SK-N-SH (cell line): ENCODE measurements around the gene PLSCR2. TPM values are rescaled to one million over a fixed set of nuclear protein-coding genes. Genes with fewer than 3 reads are reported as not detected.

Experiments used
- CTCF ChIA-PET: fragments of 300-600, 350-600 bp; formaldehyde crosslinking; extraction: SDS; loops from one replicate; lab custom pipeline; 2021; lab: Yijun Ruan, JAX
- POLR2A ChIA-PET: fragments of 350-600 bp; sonication (Branson Sonifier 250); formaldehyde crosslinking; extraction: SDS; loops from one replicate; lab custom pipeline; 2020; ENCODE audit warnings: antibody characterized with exemption, inconsistent platforms; lab: Yijun Ruan, JAX
- DNase-seq: peaks from one replicate; pipeline ENCODE4 v3.0.0; 2012
- H2AFZ ChIP-seq: fragments of 200-600 bp; sonication (generic); 2 replicates; pipeline ENCODE4 v1.8.1; 2016; ENCODE audit warnings: antibody characterized with exemption, mild to moderate bottlenecking, low read depth
- H3F3A ChIP-seq: fragments of 200-600 bp; sonication (generic); replicated peaks from 2 replicates; pipeline ENCODE3; 2016; ENCODE audit warnings: antibody characterized with exemption, mild to moderate bottlenecking; ENCODE audit not compliant: insufficient read depth
- H3K27ac ChIP-seq, 2 experiments: fragments of 200-500 bp in 1 of 2; fragments of 200-600 bp in 1 of 2; sonication (Bioruptor generic) in 1 of 2; sonication (generic), shearing (Covaris generic) in 1 of 2; 2 replicates each; pipeline versions ENCODE4 v1.5.1 to v1.6.1; 2014 to 2016; ENCODE audit warnings: low read depth in 2 of 2, inconsistent platforms in 1 of 2, low read length in 1 of 2, mild to moderate bottlenecking in 1 of 2, mixed read lengths in 1 of 2
- H3K27me3 ChIP-seq: fragments of 200-600 bp; sonication (generic), shearing (Covaris generic); 2 replicates; pipeline ENCODE4 v1.6.1; 2016; ENCODE audit warnings: mixed run types; ENCODE audit not compliant: insufficient read depth
- H3K36me3 ChIP-seq, 2 experiments: fragments of 200-500 bp in 1 of 2; fragments of 200-600 bp in 1 of 2; sonication (Bioruptor generic) in 1 of 2; sonication (generic) in 1 of 2; replicated peaks in 1 of 2; 2 replicates each; pipeline versions ENCODE3 to v1.5.1; 2014 to 2016; ENCODE audit warnings: low read length in 1 of 2, mild to moderate bottlenecking in 1 of 2; ENCODE audit not compliant: insufficient read depth in 2 of 2, control insufficient read depth in 1 of 2
- H3K4me1 ChIP-seq, 2 experiments: fragments of 200-500 bp in 1 of 2; fragments of 200-600 bp in 1 of 2; sonication (Bioruptor generic) in 1 of 2; sonication (generic), shearing (Covaris generic) in 1 of 2; 2 replicates each; pipeline versions ENCODE4 v1.5.1 to v1.6.1; 2014 to 2016; ENCODE audit warnings: low read depth in 1 of 2, low read length in 1 of 2, mixed run types in 1 of 2; ENCODE audit not compliant: insufficient read depth in 2 of 2, control insufficient read depth in 1 of 2
- H3K4me2 ChIP-seq: fragments of 200-600 bp; sonication (generic), shearing (Covaris generic); 2 replicates; pipeline ENCODE4 v1.6.1; 2017; ENCODE audit warnings: mixed run types
- H3K4me3 ChIP-seq, 2 experiments: fragments of 200-500 bp in 1 of 2; fragments of 200-600 bp in 1 of 2; sonication (Bioruptor generic) in 1 of 2; sonication (generic), shearing (Covaris generic) in 1 of 2; 2 replicates each; pipeline versions ENCODE4 v1.5.1 to v1.8.1; 2014 to 2016; ENCODE audit warnings: low read depth in 2 of 2, inconsistent platforms in 1 of 2, low read length in 1 of 2, mild to moderate bottlenecking in 1 of 2, mixed read lengths in 1 of 2, moderate library complexity in 1 of 2
- H3K79me2 ChIP-seq: fragments of 200-600 bp; sonication (generic); 2 replicates; pipeline ENCODE4 v1.8.1; 2017; ENCODE audit warnings: mild to moderate bottlenecking; ENCODE audit not compliant: insufficient read depth
- H3K9ac ChIP-seq: fragments of 200-600 bp; sonication (generic); 2 replicates; pipeline ENCODE4 v1.6.1; 2017; ENCODE audit warnings: mixed run types
- H3K9me2 ChIP-seq: fragments of 200-600 bp; sonication (generic); 2 replicates; pipeline ENCODE4 v1.6.1; 2017; ENCODE audit warnings: mixed run types
- H3K9me3 ChIP-seq: fragments of 200-600 bp; sonication (generic); 2 replicates; pipeline ENCODE4 v1.6.1; 2017; ENCODE audit warnings: mixed run types, mild to moderate bottlenecking, moderate library complexity
- H4K20me1 ChIP-seq: fragments of 200-600 bp; sonication (generic); 2 replicates; pipeline ENCODE4 v1.6.1; 2017; ENCODE audit warnings: mild to moderate bottlenecking, mixed run types; ENCODE audit not compliant: insufficient read depth
- EP300 ChIP-seq, 2 experiments: IDR thresholded peaks; 2 replicates each; pipeline versions ENCODE4 v1.4.0 to v1.6.1; 2012; ENCODE audit warnings: borderline replicate concordance in 1 of 2, low read depth in 1 of 2, low read length in 1 of 2
- FOSL2 ChIP-seq: IDR thresholded peaks from 2 replicates; pipeline ENCODE4 v1.4.0; 2012; ENCODE audit warnings: low read depth, mild to moderate bottlenecking, moderate library complexity, borderline replicate concordance
- JUND ChIP-seq: IDR thresholded peaks from 2 replicates; pipeline ENCODE4 v1.4.0; 2012
- PBX3 ChIP-seq: IDR thresholded peaks from 2 replicates; pipeline ENCODE4; 2012
- POLR2AphosphoS5 ChIP-seq: IDR thresholded peaks from 2 replicates; pipeline ENCODE4 v1.6.1; 2012; ENCODE audit warnings: low read depth, low read length
- SMC3 ChIP-seq: IDR thresholded peaks from 2 replicates; pipeline ENCODE4 v1.6.1; 2012; ENCODE audit warnings: low read depth, low read length, improper control_type of control experiment
- TAF1 ChIP-seq: IDR thresholded peaks from 2 replicates; pipeline ENCODE4 v1.6.1; 2012; ENCODE audit warnings: low read depth, mild to moderate bottlenecking, low read length, moderate library complexity, borderline replicate concordance
- TCF12 ChIP-seq: IDR thresholded peaks from 2 replicates; pipeline ENCODE4 v1.4.0; 2012
- WGBS: methylation state at CpG from one replicate; pipeline ENCODE4 v1.1.6; 2017; ENCODE audit warnings: low lambda C conversion rate; 5-methylcytosine and 5-hydroxymethylcytosine counted together
- polyA plus RNA-seq, 3 experiments: library from polyadenylated mRNA; depleted of rRNA; stranded (reverse); fragments of >200 nt; gene quantifications; 2 replicates each; pipeline ENCODE4 v1.2.3, GENCODE V29; 2012
- TF ChIP-seq, protein P1 (sequence below): fragments of 150-350 bp; IDR thresholded peaks from 2 replicates; pipeline ENCODE4 v1.6.1; 2016; ENCODE audit warnings: mild to moderate bottlenecking, low read depth, low read length
- TF ChIP-seq, protein P2 (sequence below): IDR thresholded peaks from 2 replicates; pipeline ENCODE4 v1.4.0; 2012; ENCODE audit warnings: low read depth
- TF ChIP-seq, protein P3 (sequence below): IDR thresholded peaks from 2 replicates; pipeline ENCODE4 v1.4.0; 2012; ENCODE audit warnings: low read depth, borderline replicate concordance

Gene PLSCR2
- polyA plus RNA-seq, 1 of the 3 experiments (the other 2 are of a cell fraction), result not detected

GRCh38 chr3:146517684-146518435, 48.5 kb upstream of the PLSCR2 start:
- Histone ChIP-seq H3K4me3 (no peak overlapping the region), H3K9me3 (no peaks in the 10 kb centered on the region), H2AFZ (no peak overlapping the region), H3K27ac (no peak overlapping the region), H3K36me3 (no peaks in the 10 kb centered on the region), H3K9me2 (no peaks in the 10 kb centered on the region), H3K9ac (no peak overlapping the region), H3K27me3 (no peaks in the 10 kb centered on the region), H3K79me2 (no peaks in the 10 kb centered on the region), H3K4me2 (no peak overlapping the region), H4K20me1 (no peaks in the 10 kb centered on the region), H3F3A (no peaks in the 10 kb centered on the region), H3K4me1 (0 out of 4 replicates have a peak, but pooled peaks cover 0 to 4% of the 10 kb centered on the region in 2 experiments)
- WGBS, result 71% methylated on average over 4 of the region's 4 CpGs
- CTCF ChIA-PET, result no interaction called here
- POLR2A ChIA-PET, result no interaction called here
- TF ChIP-seq JUND (no peak), PBX3 (no peak), SMC3 (no peak), EP300 (IDR thresholded peaks at IDR 0.05; ENCODE audit: borderline replicate concordance in 1 of 2, low read depth in 1 of 2, low read length in 1 of 2) (no peak), TAF1 (no peak), FOSL2 (no peak), POLR2AphosphoS5 (no peak), TCF12 (no peak)
- TF ChIP-seq, protein P1, sequence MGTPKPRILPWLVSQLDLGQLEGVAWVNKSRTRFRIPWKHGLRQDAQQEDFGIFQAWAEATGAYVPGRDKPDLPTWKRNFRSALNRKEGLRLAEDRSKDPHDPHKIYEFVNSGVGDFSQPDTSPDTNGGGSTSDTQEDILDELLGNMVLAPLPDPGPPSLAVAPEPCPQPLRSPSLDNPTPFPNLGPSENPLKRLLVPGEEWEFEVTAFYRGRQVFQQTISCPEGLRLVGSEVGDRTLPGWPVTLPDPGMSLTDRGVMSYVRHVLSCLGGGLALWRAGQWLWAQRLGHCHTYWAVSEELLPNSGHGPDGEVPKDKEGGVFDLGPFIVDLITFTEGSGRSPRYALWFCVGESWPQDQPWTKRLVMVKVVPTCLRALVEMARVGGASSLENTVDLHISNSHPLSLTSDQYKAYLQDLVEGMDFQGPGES, result no peak
- TF ChIP-seq, protein P2, sequence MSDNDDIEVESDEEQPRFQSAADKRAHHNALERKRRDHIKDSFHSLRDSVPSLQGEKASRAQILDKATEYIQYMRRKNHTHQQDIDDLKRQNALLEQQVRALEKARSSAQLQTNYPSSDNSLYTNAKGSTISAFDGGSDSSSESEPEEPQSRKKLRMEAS, result no peak
- DNase-seq, result no peak

GRCh38 chr3:146513386-146514051, 44.2 kb upstream of the PLSCR2 start:
- H3K9ac ChIP-seq, result no peak overlapping the region
- no peak for DNase-seq
- POLR2A ChIA-PET, result no interaction called here

More at GRCh38 chr3:146513386-146514051, 44.2 kb upstream of the PLSCR2 start:
- H3K9me2 ChIP-seq, result no peaks in the 10 kb centered on the region
- peak overlapping the region; percentile 31; the same call in 1 of the 2 replicates for H2AFZ ChIP-seq
- no peaks in the 10 kb centered on the region for H4K20me1 ChIP-seq
- CTCF ChIA-PET, result interaction anchor here (1.1 kb wide), 1 partner anchor 13 kb away, joined by 3 read pairs; no protein-coding TSS in a partner anchor
- no peaks in the 10 kb centered on the region for H3K79me2 ChIP-seq
- H3K27me3 ChIP-seq, result no peaks in the 10 kb centered on the region
- no peaks in the 10 kb centered on the region for H3K9me3 ChIP-seq
- H3K4me3 ChIP-seq, result peak overlapping the region in 1 of 2 experiments; percentile 36; a peak in 2 of 4 replicates
- no peaks in the 10 kb centered on the region for H3K36me3 ChIP-seq
- peak overlapping the region; percentile 57 for H3K4me2 ChIP-seq
- peak overlapping the region in 1 of 2 experiments; percentile 4; a peak in 1 of 4 replicates for H3K27ac ChIP-seq
- WGBS, result 33% methylated on average over 2 of the region's 2 CpGs
- H3F3A ChIP-seq, result no peaks in the 10 kb centered on the region
- TF ChIP-seq TCF12, result peak; percentile 23; the same call in 1 of the 2 replicates
- TF ChIP-seq, protein P2, result peak; percentile 61; the same call in 1 of the 2 replicates
- TF ChIP-seq, protein P3, sequence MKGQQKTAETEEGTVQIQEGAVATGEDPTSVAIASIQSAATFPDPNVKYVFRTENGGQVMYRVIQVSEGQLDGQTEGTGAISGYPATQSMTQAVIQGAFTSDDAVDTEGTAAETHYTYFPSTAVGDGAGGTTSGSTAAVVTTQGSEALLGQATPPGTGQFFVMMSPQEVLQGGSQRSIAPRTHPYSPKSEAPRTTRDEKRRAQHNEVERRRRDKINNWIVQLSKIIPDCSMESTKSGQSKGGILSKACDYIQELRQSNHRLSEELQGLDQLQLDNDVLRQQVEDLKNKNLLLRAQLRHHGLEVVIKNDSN, result no peak
- H3K4me1 ChIP-seq, result 0 out of 4 replicates have a peak, but pooled peaks cover 0 to 4% of the 10 kb centered on the region in 2 experiments
